ENCODE data around the gene GSAP.
"Not testable (repeated sequence)": the region's sequence is repeated elsewhere in the genome, so short reads cannot be mapped to it uniquely, and the experiment has no call there.

Gene GSAP

DNA sequence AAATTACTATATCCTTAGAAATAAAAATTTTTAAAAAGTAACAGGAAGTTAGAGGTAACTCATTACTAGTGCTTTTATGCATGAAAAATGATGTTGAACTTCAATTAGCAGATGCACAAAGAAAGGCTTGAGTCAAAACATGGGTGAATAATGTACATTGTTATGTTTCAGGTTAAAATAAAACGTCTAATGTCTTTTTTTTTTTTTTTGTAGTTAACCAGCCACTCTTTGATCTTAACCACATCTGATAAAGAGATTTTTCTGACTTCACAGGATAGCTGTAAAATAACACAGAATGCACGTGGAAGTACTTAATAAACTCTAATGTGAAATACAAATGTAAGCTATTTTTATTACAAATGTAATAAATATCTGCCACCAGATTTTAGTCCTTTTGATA is 61.7 kb downstream of the GSAP start:
- no peak for DNase-seq

DNA sequence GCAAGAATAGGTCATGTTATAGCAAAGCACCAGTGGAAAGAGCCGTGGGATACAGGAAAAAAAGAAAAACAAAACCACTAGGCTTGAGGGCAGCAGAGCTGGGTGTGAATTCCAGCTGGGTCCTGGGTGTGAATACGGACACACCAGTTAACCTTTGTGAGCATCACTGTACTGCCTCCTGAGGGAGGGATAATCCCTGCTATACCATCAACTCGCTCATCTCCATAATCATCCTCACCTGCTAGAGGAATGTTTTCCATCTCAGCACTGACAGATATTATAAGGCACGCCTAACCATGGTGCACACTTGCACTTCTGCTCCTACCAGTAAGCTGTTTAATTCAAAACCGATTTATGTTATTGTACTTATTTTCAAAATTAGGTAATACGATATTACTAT is 62.2 kb downstream of the GSAP start:
- no peak for DNase-seq

DNA sequence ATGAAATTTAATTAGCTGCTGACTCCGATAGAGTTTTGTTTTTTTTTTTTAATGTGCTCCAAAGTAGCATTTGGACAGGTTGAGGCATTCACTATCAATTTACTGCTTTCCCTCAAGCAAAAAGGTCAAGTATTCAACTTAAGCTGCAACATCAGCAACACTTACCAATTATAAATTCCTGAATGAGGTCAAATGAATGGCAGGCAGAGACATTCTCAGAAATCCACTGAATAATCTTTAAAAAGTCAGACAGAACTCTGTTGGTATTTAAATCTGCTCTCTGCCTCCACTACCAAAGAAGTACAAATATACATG is 62.8 kb downstream of the GSAP start:
- DNase-seq, result no peak

DNA sequence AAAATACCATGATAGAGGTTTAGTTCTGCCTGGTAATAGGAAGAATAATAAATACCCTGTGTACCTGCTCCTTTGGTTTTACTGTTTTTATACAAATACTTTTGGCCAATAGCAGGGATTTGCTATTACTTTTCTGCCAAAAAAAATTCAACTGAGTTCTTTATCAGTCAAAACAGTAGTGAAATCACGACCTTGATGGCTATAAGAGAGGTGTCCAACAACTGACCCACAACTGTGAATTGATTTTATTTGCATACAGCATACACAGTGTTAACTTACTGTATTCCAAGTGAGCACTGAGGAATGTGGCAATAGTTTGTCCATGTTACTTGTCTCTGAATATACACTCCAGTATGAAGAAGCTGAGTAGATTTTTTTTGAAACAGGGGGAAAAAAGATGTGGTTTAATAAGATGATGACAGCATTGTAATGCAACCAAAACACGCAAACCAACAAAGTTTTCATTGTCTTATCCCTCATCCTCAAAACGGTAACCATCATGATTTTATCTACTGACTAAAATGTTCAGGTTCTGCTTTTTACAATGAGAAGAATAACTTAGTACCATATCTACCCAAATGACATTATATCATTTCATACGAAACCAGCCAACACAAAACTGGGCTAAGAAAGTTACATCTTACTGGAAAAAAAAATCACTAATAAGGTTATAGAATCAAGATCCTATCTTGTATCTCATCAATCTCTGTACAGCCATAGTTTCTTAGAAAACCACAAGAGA is 63.3 kb downstream of the GSAP start:
- DNase-seq, result no peak

DNA sequence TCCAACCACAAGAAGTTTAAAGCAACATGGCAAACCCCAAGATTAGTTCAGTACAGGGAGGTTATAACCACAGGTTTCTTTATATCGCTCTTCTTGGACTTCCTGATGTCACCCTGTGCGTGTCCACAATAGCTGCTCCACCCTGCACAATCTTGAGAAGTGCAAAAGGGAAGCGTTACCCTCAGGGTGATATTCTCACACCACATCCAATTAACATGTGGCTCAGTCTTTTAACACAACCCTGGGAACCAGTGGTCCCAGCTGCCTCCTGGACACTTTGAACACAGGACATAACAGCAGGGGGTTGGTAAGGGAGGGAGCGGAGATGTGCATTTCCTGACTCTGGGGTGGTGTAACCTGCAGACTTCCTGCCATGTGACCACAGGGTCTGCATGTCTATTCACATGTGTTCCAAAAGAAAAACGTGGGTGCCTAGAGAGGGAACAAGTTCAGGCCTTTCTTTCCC is 64.6 kb downstream of the GSAP start:
- peak; percentile 35 for DNase-seq

DNA sequence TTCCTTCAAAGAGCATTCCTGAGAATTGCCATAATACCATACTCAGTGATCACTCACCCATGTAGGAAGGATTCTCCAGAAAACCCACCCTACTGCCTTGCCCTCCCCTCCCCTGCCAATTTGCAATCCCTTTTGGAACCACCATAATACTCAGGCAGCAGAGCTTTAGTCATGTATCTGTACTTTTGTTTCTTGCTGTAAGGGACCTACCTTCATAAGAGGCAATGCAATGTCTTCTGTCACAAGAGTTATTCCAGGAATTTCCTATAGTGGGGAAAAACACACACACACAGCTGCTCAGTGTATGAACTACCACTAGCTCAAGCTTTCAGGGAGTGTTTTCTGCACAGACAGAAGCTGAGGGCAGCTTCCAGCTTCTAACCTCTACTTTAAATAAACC is 67.0 kb downstream of the GSAP start:
- DNase-seq, result no peak

DNA sequence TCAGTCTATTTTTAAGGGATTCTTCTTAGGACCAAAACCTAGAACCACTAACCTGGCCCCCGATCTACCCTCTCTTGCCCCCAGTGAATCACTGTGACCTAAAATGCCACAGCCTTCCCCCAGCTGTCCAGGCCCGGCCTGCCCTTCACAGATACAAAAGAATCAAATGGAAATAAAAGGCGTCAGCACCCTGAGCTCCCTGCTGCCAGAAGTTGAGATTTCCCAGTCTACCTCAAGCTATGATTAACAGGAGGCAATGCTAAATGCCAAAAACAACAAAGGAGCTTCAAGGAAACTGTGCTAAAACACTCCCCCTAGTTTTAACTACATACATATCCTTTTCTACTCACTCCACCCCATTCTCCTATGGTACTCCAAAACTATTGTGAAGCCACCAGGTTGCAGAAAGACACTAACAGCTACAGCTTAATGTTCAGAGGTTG is 67.8 kb downstream of the GSAP start:
- no peak for DNase-seq

DNA sequence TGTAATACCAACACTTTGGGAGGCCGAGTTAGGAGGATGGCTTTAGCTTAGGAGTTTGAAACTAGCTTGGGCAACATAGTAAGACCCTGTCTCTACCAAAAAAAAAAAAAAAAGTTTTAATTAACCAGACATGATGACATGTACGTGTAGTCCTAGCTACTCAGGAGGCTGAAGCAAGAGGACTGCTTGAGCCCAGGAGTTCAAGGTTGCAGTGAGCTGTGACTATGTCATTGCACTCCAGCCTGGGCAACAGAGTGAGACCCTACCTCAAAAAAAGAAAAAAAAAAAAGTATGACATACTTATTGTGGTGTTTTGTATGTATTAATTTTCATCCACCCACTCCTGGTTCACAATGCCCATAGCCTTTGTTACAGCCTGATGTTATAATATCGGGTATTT is 69.7 kb downstream of the GSAP start:
- no peak for DNase-seq

DNA sequence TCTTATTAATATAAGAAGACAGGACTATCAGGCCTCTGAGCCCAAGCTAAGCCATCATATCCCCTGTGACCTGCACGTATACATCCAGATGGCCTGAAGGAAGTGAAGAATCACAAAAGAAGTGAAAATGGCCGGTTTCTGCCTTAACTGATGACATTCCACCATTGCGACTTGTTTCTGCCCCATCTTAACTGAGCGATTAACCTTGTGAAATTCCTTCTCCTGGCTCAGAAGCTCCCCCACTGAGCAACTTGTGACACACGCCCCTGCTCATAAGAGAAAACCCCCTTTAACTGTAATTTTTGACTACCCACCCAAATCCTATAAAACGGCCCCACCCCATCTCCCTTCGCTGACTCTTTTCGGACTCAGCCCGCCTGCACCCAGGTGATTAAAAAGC is 70.7 kb downstream of the GSAP start:
- DNase-seq, result not testable (repeated sequence)

DNA sequence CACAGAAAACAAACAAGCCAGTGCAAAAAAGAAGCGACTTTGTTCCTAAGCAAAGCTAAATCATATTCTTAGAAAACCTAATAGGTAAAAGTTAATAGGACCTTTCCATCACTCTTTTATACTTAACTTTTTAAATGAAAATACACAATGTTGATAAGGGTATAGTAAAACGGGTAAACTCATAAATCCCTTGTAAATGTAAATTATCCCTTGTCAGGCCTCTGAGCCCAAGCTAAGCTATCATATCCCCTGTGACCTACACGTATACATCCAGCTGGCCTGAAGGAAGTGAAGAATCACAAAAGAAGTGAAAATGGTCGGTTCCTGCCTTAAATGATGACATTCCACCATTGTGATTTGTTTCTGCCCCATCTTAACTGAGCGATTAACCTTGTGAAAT is 76.4 kb downstream of the GSAP start:
- DNase-seq, result no peak

DNA sequence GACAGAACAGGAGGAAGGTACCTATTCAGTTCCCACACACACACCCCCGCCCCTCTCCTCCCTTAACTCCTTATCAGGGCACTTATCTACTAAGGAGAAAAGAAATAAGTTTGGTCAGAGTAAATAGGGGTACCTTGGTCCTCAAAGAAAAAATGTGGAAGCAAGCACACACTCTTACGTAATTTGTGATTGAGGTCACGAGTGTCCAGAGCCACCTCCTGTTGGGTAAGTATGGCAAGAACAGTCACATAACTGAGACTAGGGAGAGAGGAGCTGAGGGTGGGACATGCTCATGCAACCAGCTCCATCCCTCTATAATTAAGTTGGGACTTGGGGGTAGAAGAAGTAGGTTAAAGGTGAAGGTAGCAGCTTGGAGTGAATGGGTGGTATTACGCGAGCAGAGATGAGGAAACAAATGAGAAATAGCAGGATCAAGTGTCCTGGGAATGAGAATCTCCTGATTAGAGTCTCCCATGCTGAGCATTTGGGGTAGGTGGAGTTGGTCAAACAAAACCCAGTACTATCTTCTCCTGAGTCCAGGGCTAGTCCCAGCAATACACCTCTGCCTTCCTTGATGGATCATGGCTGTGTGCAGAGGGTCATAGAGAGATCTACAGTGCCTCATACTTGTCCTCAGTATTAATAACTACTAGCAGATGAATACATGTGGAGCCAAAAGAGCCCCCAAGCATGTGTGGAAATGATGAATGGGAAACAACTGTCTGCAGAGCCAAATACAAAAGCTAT is 77.1 kb downstream of the GSAP start:
- DNase-seq, result no peak

DNA sequence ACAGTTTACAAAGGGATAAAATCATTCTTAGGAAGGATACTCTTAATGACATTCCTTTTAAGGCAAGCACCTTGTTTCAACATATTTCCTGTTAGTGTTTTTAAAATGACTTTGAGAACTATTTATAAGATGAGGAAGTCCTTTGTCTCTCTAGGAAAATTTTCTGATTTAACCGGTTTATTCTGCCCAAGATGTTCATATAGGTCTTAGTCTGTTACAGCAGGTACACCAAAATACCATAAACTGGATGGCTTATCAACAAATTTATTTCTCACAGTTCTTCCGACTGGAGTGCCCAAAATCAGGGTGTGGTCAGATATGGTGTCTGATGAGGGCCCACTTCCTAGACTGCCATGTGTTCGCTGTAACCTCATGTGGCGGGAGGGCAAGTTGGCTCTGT is 77.9 kb downstream of the GSAP start:
- no peak for DNase-seq

DNA sequence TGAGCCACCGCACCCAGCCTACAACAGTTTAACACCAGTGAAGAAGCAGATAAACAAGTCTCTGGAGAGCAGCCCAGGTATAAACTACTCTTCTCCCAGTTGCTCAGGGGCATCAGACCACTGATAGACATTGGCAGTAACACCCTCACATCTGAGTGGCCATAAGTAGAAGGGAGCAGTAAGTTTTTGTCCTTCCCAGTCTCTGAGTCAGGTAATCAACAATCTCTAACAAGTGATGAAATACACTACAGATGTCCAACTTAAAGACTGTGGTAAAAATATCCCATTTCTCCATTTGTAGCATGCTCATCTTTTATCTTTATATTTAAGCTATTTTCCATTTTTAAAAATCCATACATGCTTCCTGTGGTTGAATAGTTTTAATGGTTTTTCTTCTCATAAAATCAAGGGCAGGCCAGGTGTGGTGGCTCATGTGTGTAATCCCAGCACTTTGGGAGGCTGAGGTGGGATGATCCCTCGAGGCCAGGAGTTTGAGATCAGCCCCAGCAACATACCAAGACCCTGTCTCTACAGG is 78.6 kb downstream of the GSAP start:
- DNase-seq, result no peak

DNA sequence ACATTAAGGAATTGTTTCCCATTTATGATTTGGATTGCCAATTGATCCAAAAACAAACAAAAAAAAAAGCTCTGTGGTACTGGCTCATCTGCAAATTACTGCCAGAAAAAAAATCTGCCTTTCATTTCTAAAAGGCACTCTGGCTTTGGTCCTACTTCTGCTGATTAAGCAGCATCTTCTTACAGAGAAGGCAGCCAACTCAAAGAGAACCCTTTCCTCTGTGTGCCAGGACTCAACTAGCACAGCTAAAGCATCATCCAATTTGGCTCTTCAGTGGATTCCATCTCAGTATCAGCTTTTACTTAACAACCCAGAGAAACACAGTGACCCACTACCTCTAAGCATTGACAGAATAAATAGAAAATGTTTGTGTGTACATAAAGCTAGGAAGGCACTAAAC is 80.6 kb downstream of the GSAP start:
- no peak for DNase-seq

DNA sequence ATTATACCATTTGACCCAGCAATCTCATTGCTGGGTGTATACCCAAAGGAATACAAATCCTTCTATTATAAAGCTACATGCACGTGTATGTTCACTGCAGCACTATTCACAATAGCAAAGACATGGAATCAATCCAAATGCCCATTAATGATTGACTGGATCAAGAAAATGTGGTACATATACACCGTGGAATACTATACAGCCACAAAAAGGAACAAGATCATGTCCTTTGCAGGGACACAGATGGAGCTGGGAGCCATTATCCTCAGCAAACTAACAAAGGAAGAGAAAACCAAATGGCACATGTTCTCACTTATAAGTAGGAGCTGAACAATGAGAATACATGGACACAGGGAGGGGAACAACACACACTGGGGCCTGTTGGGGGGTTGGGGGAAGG is 82.1 kb downstream of the GSAP start:
- not testable (repeated sequence) for DNase-seq

DNA sequence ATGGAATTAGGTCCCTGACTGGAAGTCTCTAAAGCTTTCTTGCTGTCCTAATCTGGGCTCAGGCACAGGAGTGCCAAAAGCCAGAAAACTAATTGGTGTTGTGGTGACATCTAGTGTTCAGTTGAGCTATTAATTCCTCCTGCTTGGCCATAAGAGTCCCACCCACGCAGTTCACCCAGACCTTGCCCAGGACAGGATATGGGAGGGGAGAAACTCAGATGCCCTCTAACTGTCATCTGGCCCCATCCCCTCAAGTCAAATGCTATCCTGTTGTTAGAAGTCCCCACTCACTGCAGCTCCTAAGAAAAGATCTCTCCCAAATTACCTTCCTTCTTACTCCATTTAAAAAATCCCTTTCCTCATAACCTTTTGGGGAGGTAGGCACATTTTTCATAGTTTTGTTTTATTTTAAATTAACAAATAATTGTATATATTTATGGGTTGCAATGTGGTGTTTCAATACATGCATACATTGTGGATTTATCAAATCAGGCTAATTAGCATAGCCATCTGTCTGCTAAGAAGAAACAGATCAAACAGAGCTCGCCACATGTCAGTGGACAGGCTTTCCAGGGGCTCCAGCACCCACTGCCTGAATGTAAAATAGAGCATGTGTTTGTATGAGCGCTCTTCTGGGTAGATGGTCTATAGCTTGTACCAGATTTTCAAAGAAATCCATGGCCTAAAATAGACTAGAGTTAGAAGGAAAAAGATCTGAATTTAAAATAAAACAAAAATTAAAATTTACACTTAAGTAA is 84.0 kb downstream of the GSAP start:
- no peak for DNase-seq

DNA sequence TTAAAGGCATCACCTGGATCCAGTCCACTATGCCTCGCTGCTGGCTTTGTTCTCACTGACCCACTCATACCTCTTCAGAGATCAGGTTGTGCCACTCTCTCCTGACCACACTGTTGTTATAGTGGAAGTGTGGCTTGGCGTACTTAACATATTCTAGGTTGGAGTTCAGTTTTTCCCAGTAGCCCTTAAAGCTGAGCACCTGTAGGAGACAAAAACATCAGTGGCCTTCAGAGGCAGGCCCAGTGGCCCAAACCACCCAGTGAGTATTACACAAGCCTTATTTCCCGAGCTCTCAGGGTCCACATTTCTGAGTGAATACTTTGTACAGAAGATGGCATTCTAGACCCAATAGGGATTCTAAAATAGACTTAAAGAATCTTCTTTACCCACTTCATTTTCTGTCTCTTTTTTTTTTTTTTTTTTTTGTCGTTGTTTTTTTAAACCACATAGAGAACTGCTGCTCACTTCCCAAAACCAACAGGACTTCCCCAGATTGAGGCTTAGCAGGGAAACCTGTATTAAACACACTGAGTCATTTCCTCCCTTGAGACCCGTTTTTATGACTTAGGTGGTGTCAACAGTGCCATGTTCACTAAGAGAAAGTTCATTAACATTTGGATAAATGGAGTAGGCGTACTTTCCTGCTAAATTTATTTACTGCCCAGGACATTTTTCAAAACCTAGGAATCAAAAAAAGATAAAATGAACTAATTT is 85.8 kb downstream of the GSAP start:
- no peak for DNase-seq

DNA sequence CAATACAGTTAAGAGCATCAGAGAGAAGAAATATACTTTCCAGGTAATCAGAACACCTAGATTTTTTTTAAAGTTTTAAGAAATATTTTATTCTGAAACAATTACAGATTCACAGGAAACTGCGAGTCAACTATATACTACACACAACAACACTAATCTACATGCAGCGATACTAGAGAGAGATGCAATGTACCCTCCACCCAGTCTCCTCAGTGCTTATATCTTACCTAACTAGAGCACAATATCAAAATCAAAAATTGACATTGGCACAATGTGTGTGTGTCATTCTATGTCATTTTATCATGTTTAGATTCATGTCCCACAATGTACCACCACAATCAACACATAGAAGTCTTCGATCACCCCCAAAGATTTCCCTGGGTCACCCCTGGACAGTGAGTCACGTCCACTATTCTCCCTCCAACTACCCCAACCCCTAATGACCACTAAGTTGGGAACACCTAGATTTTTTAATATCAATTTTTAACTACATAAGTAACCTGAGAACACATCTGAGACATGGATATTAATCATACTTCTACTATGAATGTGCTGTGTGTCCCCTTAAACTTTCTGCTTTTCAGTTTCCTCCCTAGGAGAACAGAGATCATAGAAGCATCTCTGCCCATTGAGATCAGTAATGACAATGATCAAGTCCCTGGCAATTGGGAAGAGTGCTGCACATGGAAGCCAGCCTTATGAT is 86.5 kb downstream of the GSAP start:
- DNase-seq, result no peak

DNA sequence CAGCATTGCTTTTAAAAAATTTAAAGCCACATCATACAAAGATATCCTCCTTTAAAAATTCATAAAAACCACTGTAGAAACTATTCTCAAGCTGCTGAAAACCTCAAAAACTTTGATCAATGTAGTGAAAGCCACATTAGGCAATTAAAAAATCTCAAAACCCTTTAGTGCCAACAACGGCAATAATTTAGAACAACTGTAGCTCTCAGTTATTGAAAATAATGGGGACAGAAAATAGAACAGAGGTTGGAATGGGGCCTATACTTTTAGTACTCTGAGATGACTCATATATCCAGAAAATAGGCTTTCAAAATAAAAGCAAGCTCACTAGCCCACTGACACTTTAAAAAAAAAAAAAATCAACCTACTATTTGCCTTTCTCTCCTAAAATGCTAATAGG is 87.5 kb downstream of the GSAP start:
- no peak for DNase-seq

DNA sequence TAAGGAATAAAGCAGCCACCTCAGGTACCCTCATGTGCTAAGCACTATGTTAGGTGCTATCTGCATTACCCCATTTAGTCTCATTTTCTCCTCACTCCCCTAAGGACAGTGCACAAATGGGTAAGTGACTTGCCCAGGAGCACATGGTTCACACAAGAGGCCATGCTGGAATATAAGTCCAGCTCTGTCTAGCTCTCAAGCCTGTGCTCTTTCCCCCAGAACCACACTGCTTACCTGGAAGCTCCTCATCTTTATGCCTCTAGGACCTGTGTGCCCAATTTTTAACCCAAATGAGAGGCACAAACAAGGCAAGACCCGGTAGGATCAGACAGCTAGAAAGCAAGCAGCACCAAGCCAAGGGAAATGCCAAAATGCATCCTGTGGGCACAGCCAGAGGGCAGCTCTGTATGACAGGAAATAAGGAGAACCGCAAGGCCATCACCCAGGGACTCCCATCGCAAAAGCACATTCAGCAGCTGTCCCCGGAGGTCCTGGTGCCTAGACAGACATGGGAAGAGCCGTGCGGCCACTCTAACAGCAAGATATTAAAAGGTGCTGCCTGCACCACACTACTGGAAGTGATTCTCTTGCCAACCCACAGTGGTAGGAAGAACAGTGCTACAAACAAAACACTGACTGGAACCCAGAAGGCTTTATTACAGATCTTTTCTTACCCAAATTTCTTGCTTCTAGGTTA is 88.1 kb downstream of the GSAP start:
- no peak for DNase-seq

DNA sequence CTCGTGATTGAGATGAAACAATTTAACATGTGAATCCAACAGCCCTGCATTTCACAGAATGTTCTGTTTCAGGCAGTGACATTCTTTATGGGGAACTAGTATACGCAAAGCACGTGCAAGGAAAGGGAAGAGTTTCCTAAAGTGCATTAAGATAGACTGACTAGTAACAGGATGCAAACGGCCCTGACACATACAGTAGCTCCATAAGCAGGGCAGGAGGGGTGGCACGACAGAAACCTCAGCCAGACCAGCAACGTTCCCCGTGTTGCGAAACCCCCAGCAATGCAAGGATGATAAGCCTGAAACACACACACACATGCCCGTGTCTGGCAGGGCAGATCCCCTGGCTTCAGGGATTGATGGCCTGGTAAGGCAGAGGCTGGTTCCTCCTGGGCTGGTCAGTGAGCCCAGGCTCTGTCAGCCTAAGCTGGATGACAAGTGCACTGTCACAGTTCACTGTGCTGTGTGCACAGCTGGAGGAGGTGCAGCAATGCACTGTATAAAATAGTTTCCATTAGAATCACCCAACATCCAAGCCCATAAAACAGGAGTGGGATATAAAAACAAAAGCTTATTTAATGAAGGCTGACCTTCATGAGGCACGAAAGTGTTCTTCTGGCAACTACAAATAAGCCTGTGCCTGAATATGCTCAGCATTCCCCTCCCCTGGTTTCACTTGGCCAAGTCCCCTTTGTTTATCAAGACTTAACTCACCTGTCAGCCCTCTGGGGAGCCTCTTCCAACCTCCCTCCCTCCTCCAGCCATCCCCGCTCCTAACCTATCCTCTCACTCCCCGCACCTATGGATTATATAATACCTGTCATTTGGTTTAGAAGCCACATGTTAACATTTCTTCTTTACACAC is 88.8 kb downstream of the GSAP start:
- DNase-seq, result no peak
